Endothelial cell (in vitro differentiated cells): ENCODE results near the gene SLC22A1. TPM values are rescaled to one million over a fixed set of nuclear protein-coding genes. Genes with fewer than 3 reads are reported as not detected.
"Not testable (repeated sequence)": the region's sequence is repeated elsewhere in the genome, so short reads cannot be mapped to it uniquely, and the experiment has no call there.

ENCODE experiments used
- DNase-seq: peaks from one replicate; pipeline ENCODE4 v3.0.0; 2021; ENCODE audit warnings: low spot score
- H3K27ac Mint-ChIP-seq: one replicate; pipeline ENCODE4 v1.8.0; 2021; ENCODE audit warnings: mixed read lengths, inconsistent platforms; ENCODE audit not compliant: unreplicated experiment
- H3K27me3 Mint-ChIP-seq: one replicate; pipeline ENCODE4 v1.8.0; 2021; ENCODE audit warnings: mild to moderate bottlenecking, moderate library complexity, mixed read lengths, inconsistent platforms; ENCODE audit not compliant: unreplicated experiment
- H3K36me3 Mint-ChIP-seq: one replicate; pipeline ENCODE4 v1.8.0; 2021; ENCODE audit warnings: mild to moderate bottlenecking, low read depth, mixed read lengths, inconsistent platforms; ENCODE audit not compliant: unreplicated experiment
- H3K4me1 Mint-ChIP-seq: one replicate; pipeline ENCODE4 v1.8.0; 2021; ENCODE audit warnings: mild to moderate bottlenecking, mixed read lengths, inconsistent platforms; ENCODE audit not compliant: unreplicated experiment
- H3K4me3 Mint-ChIP-seq: one replicate; pipeline ENCODE4 v1.8.0; 2021; ENCODE audit warnings: mild to moderate bottlenecking, mixed read lengths, inconsistent platforms; ENCODE audit not compliant: unreplicated experiment
- H3K9me3 Mint-ChIP-seq: one replicate; pipeline ENCODE4 v1.8.0; 2021; ENCODE audit warnings: mixed read lengths, inconsistent platforms; ENCODE audit not compliant: unreplicated experiment
- total RNA-seq: library from RNA; stranded (reverse); fragmentation: NEBNext Ultra II Directional; extraction: Animal tissue kit (Norgen Biotek cat#: 25700); gene quantifications from one replicate; pipeline ENCODE4 v1.2.1, GENCODE V29; 2021; ENCODE audit not compliant: unreplicated experiment
- TF ChIP-seq, protein P1 (sequence below): fragments of 200-600 bp; sonication (generic); IDR thresholded peaks from one replicate; pipeline ENCODE4 v1.5.0; 2021; ENCODE audit warnings: antibody characterized with exemption; ENCODE audit not compliant: unreplicated experiment

Gene SLC22A1
- total RNA-seq, 1 donor from 2014 or later: 2.7 TPM

DNA sequence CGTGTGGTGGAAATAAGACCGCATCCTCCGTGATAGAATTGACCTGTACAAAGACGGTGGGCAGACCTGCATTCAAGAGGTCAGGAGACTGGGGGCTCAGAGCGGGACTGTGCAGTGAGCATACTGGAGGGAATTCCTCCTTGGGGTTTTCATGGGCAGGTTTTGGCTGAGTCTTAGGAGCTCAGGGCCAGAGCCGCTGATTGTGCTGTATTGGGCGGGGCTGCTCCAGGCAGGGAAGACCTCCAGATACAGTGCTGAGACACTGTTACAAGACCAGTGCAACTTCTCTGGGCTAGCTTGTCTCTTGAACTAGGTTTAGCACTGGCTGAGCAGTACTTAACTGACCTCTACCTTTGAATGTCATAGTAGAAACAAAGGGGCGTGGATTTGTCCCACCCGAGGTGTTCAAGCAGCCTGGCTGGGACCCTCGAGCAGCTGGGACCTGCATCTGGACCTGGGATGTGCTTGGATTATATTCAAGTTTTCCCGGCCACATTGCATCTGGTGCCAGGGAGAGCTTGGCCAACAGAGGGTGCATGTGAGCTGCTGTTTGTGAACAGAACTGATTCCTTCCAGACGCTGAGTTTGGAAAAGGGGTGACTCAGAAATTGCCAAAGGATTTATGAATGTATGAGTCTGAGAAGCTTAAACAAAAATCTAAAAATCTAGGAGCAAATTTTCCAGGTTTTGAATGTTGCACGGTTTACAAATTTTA, 33.4 kb upstream of the SLC22A1 start:
- peak; percentile 55 for DNase-seq
- Mint-ChIP-seq H3K27ac (no peak overlapping the region), H3K4me1 (no peaks in the 10 kb centered on the region), H3K27me3 (peaks cover 4% of the 10 kb centered on the region), H3K4me3 (peak overlapping the region; percentile 19), H3K36me3 (peaks cover 61% of the 10 kb centered on the region), H3K9me3 (no peaks in the 10 kb centered on the region)
- TF ChIP-seq, protein P1, sequence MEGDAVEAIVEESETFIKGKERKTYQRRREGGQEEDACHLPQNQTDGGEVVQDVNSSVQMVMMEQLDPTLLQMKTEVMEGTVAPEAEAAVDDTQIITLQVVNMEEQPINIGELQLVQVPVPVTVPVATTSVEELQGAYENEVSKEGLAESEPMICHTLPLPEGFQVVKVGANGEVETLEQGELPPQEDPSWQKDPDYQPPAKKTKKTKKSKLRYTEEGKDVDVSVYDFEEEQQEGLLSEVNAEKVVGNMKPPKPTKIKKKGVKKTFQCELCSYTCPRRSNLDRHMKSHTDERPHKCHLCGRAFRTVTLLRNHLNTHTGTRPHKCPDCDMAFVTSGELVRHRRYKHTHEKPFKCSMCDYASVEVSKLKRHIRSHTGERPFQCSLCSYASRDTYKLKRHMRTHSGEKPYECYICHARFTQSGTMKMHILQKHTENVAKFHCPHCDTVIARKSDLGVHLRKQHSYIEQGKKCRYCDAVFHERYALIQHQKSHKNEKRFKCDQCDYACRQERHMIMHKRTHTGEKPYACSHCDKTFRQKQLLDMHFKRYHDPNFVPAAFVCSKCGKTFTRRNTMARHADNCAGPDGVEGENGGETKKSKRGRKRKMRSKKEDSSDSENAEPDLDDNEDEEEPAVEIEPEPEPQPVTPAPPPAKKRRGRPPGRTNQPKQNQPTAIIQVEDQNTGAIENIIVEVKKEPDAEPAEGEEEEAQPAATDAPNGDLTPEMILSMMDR: peak; percentile 35

DNA sequence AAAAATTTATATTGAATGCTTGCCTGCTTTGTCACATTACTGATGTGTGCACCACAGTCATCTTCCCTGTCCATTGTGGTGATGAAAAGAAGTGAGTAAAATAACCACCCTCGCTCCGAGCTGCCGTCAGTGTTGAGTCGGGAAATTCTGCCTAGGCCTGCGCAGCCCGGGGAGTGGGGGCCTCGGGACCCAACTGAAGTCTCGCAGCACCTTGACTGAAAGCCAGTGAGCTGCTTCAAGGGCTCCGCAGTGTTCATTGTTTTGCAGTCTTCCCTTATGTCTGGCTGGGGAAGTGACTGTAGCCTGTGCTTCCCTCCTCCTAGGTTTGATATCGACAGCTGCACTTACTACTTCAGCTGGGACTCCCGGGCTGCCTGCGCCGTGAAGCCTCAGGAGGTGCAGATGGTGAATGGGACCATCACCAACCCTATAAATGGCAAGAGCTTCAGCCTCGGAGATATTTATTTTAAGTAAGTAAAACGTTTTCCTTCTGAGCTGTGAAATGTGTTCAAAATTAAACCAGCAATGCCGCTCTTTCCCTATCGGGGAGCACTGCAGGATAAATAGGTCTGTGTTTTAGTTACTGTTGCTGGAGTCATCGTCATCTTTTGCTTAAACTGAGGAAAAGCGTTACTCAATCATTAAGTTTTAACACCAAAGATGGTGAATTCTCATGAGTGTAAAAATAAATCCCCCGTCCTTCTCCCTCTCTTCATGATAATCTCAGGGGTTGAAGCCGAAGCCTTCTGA, 32.7 kb upstream of the SLC22A1 start:
- Mint-ChIP-seq H3K4me1 (no peaks in the 10 kb centered on the region), H3K27ac (no peak overlapping the region), H3K9me3 (no peaks in the 10 kb centered on the region), H3K36me3 (peaks cover 59% of the 10 kb centered on the region), H3K4me3 (no peak overlapping the region), H3K27me3 (peaks cover 4% of the 10 kb centered on the region)
- no peak for DNase-seq
- TF ChIP-seq, protein P1: no peak

GRCh38 chr6:160089534-160089897, 32.1 kb upstream of the SLC22A1 start:
- Mint-ChIP-seq H3K36me3 (peaks cover 61% of the 10 kb centered on the region), H3K27ac (no peak overlapping the region), H3K4me1 (no peaks in the 10 kb centered on the region), H3K4me3 (no peak overlapping the region), H3K27me3 (peaks cover 4% of the 10 kb centered on the region), H3K9me3 (no peaks in the 10 kb centered on the region)
- no peak for DNase-seq
- TF ChIP-seq, protein P1: no peak

GRCh38 chr6:160090442-160091239, 31.0 kb upstream of the SLC22A1 start:
- not testable (repeated sequence) for H3K9me3 Mint-ChIP-seq, DNase-seq, H3K4me3 Mint-ChIP-seq, H3K4me1 Mint-ChIP-seq, H3K27ac Mint-ChIP-seq, H3K27me3 Mint-ChIP-seq
- peaks cover 58% of the 10 kb centered on the region for H3K36me3 Mint-ChIP-seq

- H3K36me3 Mint-ChIP-seq: peaks cover 58% of the 10 kb centered on the region
- H3K27me3 Mint-ChIP-seq, H3K4me3 Mint-ChIP-seq, H3K9me3 Mint-ChIP-seq, H3K4me1 Mint-ChIP-seq, DNase-seq, H3K27ac Mint-ChIP-seq: not testable (repeated sequence)
Measured at GRCh38 chr6:160092176-160092575, 29.4 kb upstream of the SLC22A1 start.
